VCaP (cell line): ENCODE data around the gene CMTR2.

Experiments used
- H3K27ac ChIP-seq: fragments of 450-650 bp; 2 replicates; pipeline ENCODE4 v1.5.1; 2017
- CTCF ChIP-seq: fragments of 450-650 bp; conservative IDR thresholded peaks from 2 replicates; pipeline ENCODE4 v1.5.1; 2017; ENCODE audit warnings: mild to moderate bottlenecking, moderate library complexity

CMTR2 gene

GRCh38 chr16:71288890-71289731 is at the start of gene CMTR2:
CMTR2 (minus strand) TSS chr16:71289402; CDS start chr16:71285920, 3,482 bp downstream.
- TF ChIP-seq CTCF: no peak
- H3K27ac ChIP-seq: peak within 1 kb of the TSS; percentile 86

GRCh38 chr16:71338632-71339031 is 49.4 kb upstream of the CMTR2 start:
- H3K27ac ChIP-seq: no peak overlapping the region
- TF ChIP-seq CTCF: no peak

GRCh38 chr16:71338193-71338592 is 49.0 kb upstream of the CMTR2 start:
- no peak overlapping the region for H3K27ac ChIP-seq

GRCh38 chr16:71337631-71338030 is 48.4 kb upstream of the CMTR2 start:
- TF ChIP-seq CTCF: no peak
- no peak overlapping the region for H3K27ac ChIP-seq

More at GRCh38 chr16:71338193-71338592, 49.0 kb upstream of the CMTR2 start:
- TF ChIP-seq CTCF: no peak

GRCh38 chr16:71328151-71328550 is 38.9 kb upstream of the CMTR2 start:
- TF ChIP-seq CTCF: no peak
- no peak overlapping the region for H3K27ac ChIP-seq

GRCh38 chr16:71327720-71328119 is 38.5 kb upstream of the CMTR2 start:
- TF ChIP-seq CTCF: no peak
- H3K27ac ChIP-seq: no peak overlapping the region

GRCh38 chr16:71319999-71320398 is 30.8 kb upstream of the CMTR2 start:
- TF ChIP-seq CTCF: no peak
- no peak overlapping the region for H3K27ac ChIP-seq
